K562 (cell line): ENCODE data around the gene NPM3. TPM values are rescaled to one million over a fixed set of nuclear protein-coding genes. Genes with fewer than 3 reads are reported as not detected.

ENCODE experiments used
- ARID1B ChIP-seq: fragments of 450-650 bp; IDR thresholded peaks from 2 replicates; pipeline ENCODE4 v1.6.1; 2016; ENCODE audit warnings: antibody characterized with exemption, mild to moderate bottlenecking, inconsistent platforms
- CBX5 ChIP-seq: IDR thresholded peaks from 2 replicates; pipeline ENCODE4 v1.6.1; 2014; ENCODE audit warnings: low read depth, borderline replicate concordance
- CREM ChIP-seq: IDR thresholded peaks from 2 replicates; pipeline ENCODE4 v1.6.1; 2014; ENCODE audit warnings: antibody characterized with exemption, low read depth
- EGR1 ChIP-seq: fragments of 450-650 bp; conservative IDR thresholded peaks from 2 replicates; pipeline ENCODE4 v1.6.1; 2017; ENCODE audit warnings: mild to moderate bottlenecking
- HDAC2 ChIP-seq: fragments of 450-650 bp; IDR thresholded peaks from 2 replicates; pipeline ENCODE4 v1.6.1; 2016; ENCODE audit warnings: mild to moderate bottlenecking
- HNRNPUL1 ChIP-seq: fragments of 200-400 bp; formaldehyde crosslinking; IDR thresholded peaks from 2 replicates; pipeline ENCODE4 v1.6.1; 2017; ENCODE audit warnings: low read length
- HOMEZ ChIP-seq: fragments of 250-450 bp; sonication (Bioruptor Pico); IDR thresholded peaks from 2 replicates; pipeline ENCODE4 v1.4.0; 2020; ENCODE audit warnings: mild to moderate bottlenecking, moderate library complexity
- MAFK ChIP-seq: IDR thresholded peaks from 2 replicates; pipeline ENCODE4 v1.6.1; 2011; ENCODE audit warnings: low read length, improper control_type of control experiment
- MBD2 ChIP-seq: sonication (generic); IDR thresholded peaks from 2 replicates; pipeline ENCODE4 v1.6.1; 2016; ENCODE audit warnings: low read depth, borderline replicate concordance
- MITF ChIP-seq: IDR thresholded peaks from 2 replicates; pipeline ENCODE4 v1.6.1; 2014; ENCODE audit warnings: antibody characterized with exemption
- MTA1 ChIP-seq: fragments of 450-650 bp; IDR thresholded peaks from 2 replicates; pipeline ENCODE4 v1.6.1; 2017; ENCODE audit warnings: borderline replicate concordance
- NFRKB ChIP-seq: fragments of 450-650 bp; IDR thresholded peaks from 2 replicates; pipeline ENCODE4 v1.6.1; 2016; ENCODE audit warnings: low read depth
- RB1 ChIP-seq: fragments of 450-650 bp; IDR thresholded peaks from 2 replicates; pipeline ENCODE4 v1.6.1; 2017; ENCODE audit warnings: low read depth, mild to moderate bottlenecking
- SMARCE1 ChIP-seq: fragments of 450-650 bp; IDR thresholded peaks from 2 replicates; pipeline ENCODE4 v1.7.1; 2016; ENCODE audit warnings: mild to moderate bottlenecking
- SRSF9 ChIP-seq: fragments of 200-400 bp; formaldehyde crosslinking; IDR thresholded peaks from 2 replicates; pipeline ENCODE4 v1.6.1; 2017; ENCODE audit warnings: low read depth, low read length, borderline replicate concordance
- STAT5B ChIP-seq: fragments of 250-450 bp; sonication (Bioruptor Pico); IDR thresholded peaks from 2 replicates; pipeline ENCODE4 v1.8.0; 2021; ENCODE audit warnings: mild to moderate bottlenecking, inconsistent platforms
- TAF9B ChIP-seq: fragments of 450-650 bp; IDR thresholded peaks from 2 replicates; pipeline ENCODE4 v1.6.1; 2018; ENCODE audit warnings: mild to moderate bottlenecking; ENCODE audit not compliant: partially characterized antibody
- YY1 ChIP-seq, 3 experiments: IDR thresholded peaks; 2 replicates each; pipeline ENCODE4 v1.6.1; 2011; ENCODE audit warnings: low read length in 2 of 3, mild to moderate bottlenecking in 2 of 3, moderate library complexity in 2 of 3, borderline replicate concordance in 1 of 3, control low read depth in 1 of 3, low read depth in 1 of 3; ENCODE audit not compliant: insufficient read depth in 3 of 3, insufficient replicate concordance in 2 of 3, control insufficient read depth in 1 of 3, insufficient read length in 1 of 3; ENCODE audit errors: extremely low read depth in 1 of 3
- ZNF124 ChIP-seq: sonication (generic); formaldehyde crosslinking; IDR thresholded peaks from 2 replicates; pipeline ENCODE4 v1.8.1; 2022; ENCODE audit warnings: missing genetic modification reagents
- ZNF282 ChIP-seq: sonication (generic); formaldehyde crosslinking; IDR thresholded peaks from 2 replicates; pipeline ENCODE4 v1.8.1; 2023; ENCODE audit warnings: missing genetic modification reagents
- ZNF398 ChIP-seq: fragments of 250-450 bp; sonication (Bioruptor Pico); IDR thresholded peaks from 2 replicates; pipeline ENCODE4 v1.8.0; 2021; ENCODE audit warnings: moderate library complexity, mild to moderate bottlenecking, inconsistent platforms
- ZNF449 ChIP-seq: fragments of 250-450 bp; sonication (Bioruptor Pico); IDR thresholded peaks from 2 replicates; pipeline ENCODE4 v1.8.0; 2022; ENCODE audit warnings: moderate library complexity, mild to moderate bottlenecking, inconsistent platforms
- ZNF764 ChIP-seq: fragments of 250-450 bp; sonication (Bioruptor Pico); IDR thresholded peaks from 2 replicates; pipeline ENCODE4 v1.4.0; 2020; ENCODE audit warnings: low read depth, mild to moderate bottlenecking, moderate library complexity
- polyA plus RNA-seq, 8 experiments: library from polyadenylated mRNA; depleted of rRNA in 4 of 8; stranded (reverse) in 5 of 8; unstranded in 3 of 8; fragments of >200 nt; fragmentation: Nextera tagmentation in 2 of 8; fragmentation: Illumina TruSeq in 1 of 8; extraction: Ambion mirVana in 2 of 8; extraction: Trizol in 1 of 8; gene quantifications; 2 replicates each; pipeline versions ENCODE4 v1.2.1 to v1.2.3, GENCODE V29; 2011 to 2014; ENCODE audit warnings: inconsistent platforms in 1 of 8, missing spikeins in 1 of 8
- total RNA-seq, 7 experiments: library from RNA; depleted of rRNA in 6 of 7; stranded (reverse); fragments of >200 nt in 6 of 7; fragmentation: Illumina TruSeq in 2 of 7; extraction: Trizol in 2 of 7; gene quantifications; 2 replicates each; pipeline versions ENCODE4 v1.2.1 to v1.2.3, GENCODE V29; 2011 to 2021; ENCODE audit warnings: low replicate concordance in 1 of 7

Gene NPM3
- total and polyA plus RNA-seq, 9 of the 15 experiments (the other 6 are each of a cell fraction or from before 2014, with no cell fraction given), result 15.2 to 239 (median 114) TPM

- TF ChIP-seq NFRKB (no peak), YY1 (IDR thresholded peaks at IDR 0.05; ENCODE audit: borderline replicate concordance in 1 of 3, control insufficient read depth in 1 of 3, extremely low read depth in 1 of 3, insufficient read depth in 3 of 3, insufficient read length in 1 of 3, insufficient replicate concordance in 2 of 3, low read depth in 1 of 3, low read length in 2 of 3) (peak; percentile 50 to 94 (median 92)), MBD2 (no peak), CREM (peak; percentile 95), ZNF449 (CRISPR knock-in tag) (no peak), ARID1B (no peak), ZNF764 (CRISPR knock-in tag) (no peak), ZNF398 (CRISPR knock-in tag) (no peak), EGR1 (peak; percentile 90), MITF (no peak), RB1 (peak; percentile 18; the same call in 1 of the 2 replicates), CBX5 (no peak), MAFK (no peak), SRSF9 (no peak), STAT5B (CRISPR knock-in tag) (no peak), HDAC2 (peak; percentile 67; the same call in 1 of the 2 replicates), HNRNPUL1 (no peak), ZNF124 (CRISPR knock-in tag) (no peak), SMARCE1 (no peak), MTA1 (peak; percentile 94), ZNF282 (no peak), TAF9B (peak; percentile 51), HOMEZ (CRISPR knock-in tag) (no peak)
Observed at GRCh38 chr10:101782811-101783735, at the start of gene NPM3 (continued).
